DOHH2 (cell line): ENCODE results near the gene VPS41.

Source experiments
- CTCF ChIP-seq: fragments of 200-600 bp; sonication (generic); IDR thresholded peaks from one replicate; pipeline ENCODE4 v1.5.1; 2014; ENCODE audit warnings: antibody characterized with exemption, mild to moderate bottlenecking, low read depth, low read length; ENCODE audit not compliant: poor library complexity, severe bottlenecking
- EZH2phosphoT487 ChIP-seq: fragments of 200-600 bp; sonication (generic); IDR thresholded peaks from 2 replicates; pipeline ENCODE4 v1.6.1; 2017; ENCODE audit warnings: borderline replicate concordance, mild to moderate bottlenecking, antibody characterized with exemption, low read length, moderate library complexity, mixed read lengths

DNA sequence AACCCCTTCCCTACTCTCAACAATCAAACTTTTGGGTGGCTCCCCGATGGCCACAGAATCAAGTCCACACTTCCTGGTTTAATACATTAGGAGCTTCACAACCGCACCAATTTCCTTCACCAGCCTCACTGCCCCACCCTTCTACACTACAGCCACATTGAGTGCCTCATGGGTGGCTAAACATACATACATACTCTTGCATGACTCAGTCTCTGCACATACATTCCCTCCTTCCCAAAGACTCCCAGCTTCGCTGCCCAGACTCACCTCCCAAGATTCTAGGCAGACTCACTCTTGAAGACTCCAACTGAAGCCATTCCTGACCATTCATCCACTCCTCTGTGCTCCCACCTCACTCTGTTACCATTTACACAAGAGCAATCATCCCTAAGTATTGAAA lies 15.9 kb downstream of the VPS41 start:
- TF ChIP-seq CTCF (no peak), EZH2phosphoT487 (no peak)
